ENCODE results near the gene DKKL1. TPM values are rescaled to one million over a fixed set of nuclear protein-coding genes. Genes with fewer than 3 reads are reported as not detected.
A peak's percentile ranks its signal among the peaks of the same experiment; 100 is the strongest.
"Not testable (repeated sequence)": the region's sequence is repeated elsewhere in the genome, so short reads cannot be mapped to it uniquely, and the experiment has no call there.

The DKKL1 gene
- not detected for total RNA-seq

DNA sequence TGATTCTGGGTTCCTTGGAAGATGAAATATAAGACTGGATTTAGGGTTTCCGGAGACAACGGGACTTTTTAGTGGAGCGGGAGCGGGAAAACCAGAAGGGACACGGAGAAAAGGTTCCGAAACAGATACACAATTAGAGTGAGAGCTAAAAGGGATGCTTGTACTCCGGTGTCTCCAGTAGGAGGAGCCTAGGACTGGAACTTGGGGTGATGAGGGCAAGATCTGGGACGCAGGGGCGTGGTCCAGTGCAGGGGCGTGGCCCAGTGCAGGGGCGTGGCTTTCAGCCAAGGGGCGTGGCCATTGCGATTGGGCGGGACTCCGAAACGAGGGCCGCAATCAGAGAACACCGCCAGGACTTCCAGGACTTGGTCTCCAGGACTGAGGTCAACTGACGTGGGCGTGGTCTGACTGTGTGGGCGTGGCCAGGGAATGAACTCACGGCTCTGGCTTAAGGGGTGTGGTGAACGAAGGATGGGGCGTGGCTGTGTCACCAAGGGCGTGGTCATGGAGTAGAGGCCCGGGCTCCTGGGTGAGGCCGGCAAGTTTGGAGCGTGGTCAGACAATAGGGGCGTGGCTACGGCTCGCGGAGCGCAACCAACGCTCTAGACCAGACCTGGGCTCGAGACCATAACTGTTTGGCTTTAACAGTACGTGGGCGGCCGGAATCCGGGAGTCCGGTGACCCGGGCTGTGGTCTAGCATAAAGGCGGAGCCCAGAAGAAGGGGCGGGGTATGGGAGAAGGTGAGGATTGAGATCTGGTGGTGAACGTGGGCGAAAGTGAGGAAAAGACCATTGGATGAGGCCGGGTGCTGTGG, at the start of gene DKKL1:
Gene DKKL1 (plus strand): TSS at position 610 of the 815 bp plus-strand sequence. CDS start 122 bp downstream, at position 732.
- Histone ChIP-seq H3K9me3 (peaks cover 0 to 4% of the 10 kb centered on the region in 2 donors), H3K27ac (peak within 1 kb of the TSS; percentile 88 to 89), H3K4me3 (peak within 1 kb of the TSS; percentile 45 to 76), H3K27me3 (no peaks in the 10 kb centered on the region), H3K36me3 (peaks cover 0 to 7% of the 10 kb centered on the region in 2 donors), H3K4me1 (peaks cover 0 to 7% of the 10 kb centered on the region in 2 donors)
- intact Hi-C loops (cut with DNase I), result loop anchor here (1.0 to 5.0 kb wide), 5 partner anchors 24 to 726 kb away; partner anchors contain the start of genes DBP, PRMT1 and PRR12
- TF ChIP-seq, protein P1, sequence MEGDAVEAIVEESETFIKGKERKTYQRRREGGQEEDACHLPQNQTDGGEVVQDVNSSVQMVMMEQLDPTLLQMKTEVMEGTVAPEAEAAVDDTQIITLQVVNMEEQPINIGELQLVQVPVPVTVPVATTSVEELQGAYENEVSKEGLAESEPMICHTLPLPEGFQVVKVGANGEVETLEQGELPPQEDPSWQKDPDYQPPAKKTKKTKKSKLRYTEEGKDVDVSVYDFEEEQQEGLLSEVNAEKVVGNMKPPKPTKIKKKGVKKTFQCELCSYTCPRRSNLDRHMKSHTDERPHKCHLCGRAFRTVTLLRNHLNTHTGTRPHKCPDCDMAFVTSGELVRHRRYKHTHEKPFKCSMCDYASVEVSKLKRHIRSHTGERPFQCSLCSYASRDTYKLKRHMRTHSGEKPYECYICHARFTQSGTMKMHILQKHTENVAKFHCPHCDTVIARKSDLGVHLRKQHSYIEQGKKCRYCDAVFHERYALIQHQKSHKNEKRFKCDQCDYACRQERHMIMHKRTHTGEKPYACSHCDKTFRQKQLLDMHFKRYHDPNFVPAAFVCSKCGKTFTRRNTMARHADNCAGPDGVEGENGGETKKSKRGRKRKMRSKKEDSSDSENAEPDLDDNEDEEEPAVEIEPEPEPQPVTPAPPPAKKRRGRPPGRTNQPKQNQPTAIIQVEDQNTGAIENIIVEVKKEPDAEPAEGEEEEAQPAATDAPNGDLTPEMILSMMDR (IDR thresholded peaks at IDR 0.05), result no peak
- DNase-seq (ENCODE audit: low spot score in 2 of 2), result peak; percentile 98 to 99

GRCh38 chr19:49315111-49315510, 48.6 kb upstream of the DKKL1 start:
- no peak for DNase-seq (ENCODE audit: low spot score in 2 of 2)
- H3K9me3 ChIP-seq, result peaks cover 0 to 13% of the 10 kb centered on the region in 2 donors
- H3K27ac ChIP-seq, result no peak overlapping the region
- TF ChIP-seq, protein P1 (IDR thresholded peaks at IDR 0.05), result no peak
- H3K4me1 ChIP-seq, result no peaks in the 10 kb centered on the region
- H3K36me3 ChIP-seq, result peaks cover 8 to 13% of the 10 kb centered on the region in 2 donors
- no peaks in the 10 kb centered on the region for H3K27me3 ChIP-seq
- H3K4me3 ChIP-seq, result no peak overlapping the region
- intact Hi-C loops (cut with DNase I), result no loop called here

DNA sequence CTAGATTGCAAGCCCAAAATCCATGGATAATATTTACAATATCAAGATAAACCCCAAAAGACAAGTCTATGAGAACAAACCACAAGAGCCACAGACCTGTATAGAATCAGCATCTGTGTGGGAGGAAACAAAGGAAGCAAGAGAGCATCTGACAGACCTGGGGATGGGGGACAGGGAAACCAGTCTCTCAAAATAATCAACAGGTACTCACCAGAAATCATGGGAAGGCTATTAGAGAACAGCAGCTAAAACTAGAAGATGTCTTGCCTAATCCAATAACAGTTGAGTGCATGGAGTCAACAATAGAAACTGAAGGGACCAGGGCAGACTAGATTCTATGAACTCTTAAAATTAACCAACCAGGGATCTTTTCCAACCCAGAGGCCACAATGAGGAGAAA, 47.4 kb upstream of the DKKL1 start:
- Histone ChIP-seq H3K9me3 (peaks cover 0 to 25% of the 10 kb centered on the region in 2 donors), H3K4me3 (no peak overlapping the region), H3K27ac (no peak overlapping the region), H3K36me3 (peaks cover 0 to 8% of the 10 kb centered on the region in 2 donors), H3K27me3 (no peaks in the 10 kb centered on the region), H3K4me1 (no peaks in the 10 kb centered on the region)
- no peak for DNase-seq (ENCODE audit: low spot score in 2 of 2)
- intact Hi-C loops (cut with DNase I), result no loop called here
- TF ChIP-seq, protein P1 (IDR thresholded peaks at IDR 0.05), result no peak

- Histone ChIP-seq H3K27ac (no peak overlapping the region), H3K9me3 (peaks cover 0 to 35% of the 10 kb centered on the region in 2 donors), H3K27me3 (no peaks in the 10 kb centered on the region), H3K4me1 (no peaks in the 10 kb centered on the region), H3K4me3 (no peak overlapping the region), H3K36me3 (peaks cover 0 to 12% of the 10 kb centered on the region in 2 donors)
- intact Hi-C loops (cut with DNase I), result no loop called here
- TF ChIP-seq, protein P1 (IDR thresholded peaks at IDR 0.05), result no peak
- DNase-seq (ENCODE audit: low spot score in 2 of 2), result no peak
These were observed 45.4 kb upstream of the DKKL1 start for GRCh38 chr19:49318296-49318695.

- Histone ChIP-seq H3K4me1 (no peaks in the 10 kb centered on the region), H3K9me3 (peaks cover 0 to 24% of the 10 kb centered on the region in 2 donors), H3K27ac (no peak within 1 kb of the TSS), H3K36me3 (peaks cover 0 to 10% of the 10 kb centered on the region in 2 donors), H3K27me3 (no peaks in the 10 kb centered on the region), H3K4me3 (no peak within 1 kb of the TSS)
- TF ChIP-seq, protein P1 (IDR thresholded peaks at IDR 0.05), result no peak
- intact Hi-C loops (cut with DNase I), result no loop called here
- no peak for DNase-seq (ENCODE audit: low spot score in 2 of 2)
These were observed 38.7 kb upstream of the DKKL1 start, which contains the start of gene SLC6A16 for GRCh38 chr19:49324801-49325576. SLC6A16 (minus strand) TSS chr19:49325191; CDS start chr19:49311347, 13,844 bp downstream.

DNA sequence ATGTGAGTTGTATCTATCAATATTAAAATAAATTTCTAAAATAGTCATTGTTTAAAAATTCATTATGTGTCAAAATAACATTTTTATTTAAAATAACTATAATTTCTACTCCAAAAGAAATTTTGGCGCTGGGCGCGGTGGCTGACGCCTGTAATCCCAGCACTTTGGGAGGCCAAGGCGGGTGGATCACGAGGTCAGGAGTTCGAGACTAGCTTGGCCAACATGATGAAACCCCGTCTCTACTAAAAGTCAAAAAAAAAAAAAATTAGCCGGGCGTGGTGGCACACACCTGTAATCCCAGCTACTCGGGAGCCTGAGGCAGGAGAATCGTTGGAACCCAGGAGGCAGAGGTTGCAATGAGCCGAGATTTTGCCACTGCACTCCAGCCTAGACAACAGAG, 37.9 kb upstream of the DKKL1 start:
- DNase-seq (ENCODE audit: low spot score in 2 of 2), result not testable (repeated sequence)

More for the DNA sequence above, 37.9 kb upstream of the DKKL1 start:
- H3K4me3 ChIP-seq; H3K36me3 ChIP-seq; intact Hi-C loops (cut with DNase I); H3K27me3 ChIP-seq; H3K4me1 ChIP-seq; H3K27ac ChIP-seq: not testable (repeated sequence)
- peaks cover 0 to 17% of the 10 kb centered on the region in 2 donors for H3K9me3 ChIP-seq
